Mesodermal cell (in vitro differentiated cells): ENCODE data around the gene PPP4R1.

Source experiments
- H3K27ac ChIP-seq: 2 replicates; pipeline ENCODE4 v1.7.0; 2013; ENCODE audit warnings: mild to moderate bottlenecking, low read depth, low read length, moderate library complexity; ENCODE audit not compliant: severe bottlenecking
- H3K36me3 ChIP-seq: 2 replicates; pipeline ENCODE4 v1.7.1; 2013; ENCODE audit warnings: mild to moderate bottlenecking, low read length, moderate library complexity; ENCODE audit not compliant: control insufficient read depth, insufficient read depth
- H3K4me1 ChIP-seq: one replicate; pipeline ENCODE4 v1.7.1; 2013; ENCODE audit warnings: mild to moderate bottlenecking, low read length; ENCODE audit not compliant: insufficient read depth, control insufficient read depth, poor library complexity, severe bottlenecking
- H3K4me3 ChIP-seq: 2 replicates; pipeline ENCODE4 v1.7.0; 2013; ENCODE audit warnings: low read length, control low read depth, mild to moderate bottlenecking; ENCODE audit not compliant: insufficient read depth, poor library complexity, severe bottlenecking; ENCODE audit errors: extremely low read depth
- H3K9me3 ChIP-seq: 2 replicates; pipeline ENCODE4 v1.7.1; 2013; ENCODE audit warnings: mild to moderate bottlenecking, low read length, moderate library complexity; ENCODE audit not compliant: control insufficient read depth
- WGBS, 2 experiments: methylation state at CpG; one replicate each; pipeline ENCODE4 v1.1.5; 2013; ENCODE audit warnings: missing lambda C conversion rate in 2 of 2; ENCODE audit not compliant: insufficient coverage in 2 of 2; 5-methylcytosine and 5-hydroxymethylcytosine counted together

The PPP4R1 gene

DNA sequence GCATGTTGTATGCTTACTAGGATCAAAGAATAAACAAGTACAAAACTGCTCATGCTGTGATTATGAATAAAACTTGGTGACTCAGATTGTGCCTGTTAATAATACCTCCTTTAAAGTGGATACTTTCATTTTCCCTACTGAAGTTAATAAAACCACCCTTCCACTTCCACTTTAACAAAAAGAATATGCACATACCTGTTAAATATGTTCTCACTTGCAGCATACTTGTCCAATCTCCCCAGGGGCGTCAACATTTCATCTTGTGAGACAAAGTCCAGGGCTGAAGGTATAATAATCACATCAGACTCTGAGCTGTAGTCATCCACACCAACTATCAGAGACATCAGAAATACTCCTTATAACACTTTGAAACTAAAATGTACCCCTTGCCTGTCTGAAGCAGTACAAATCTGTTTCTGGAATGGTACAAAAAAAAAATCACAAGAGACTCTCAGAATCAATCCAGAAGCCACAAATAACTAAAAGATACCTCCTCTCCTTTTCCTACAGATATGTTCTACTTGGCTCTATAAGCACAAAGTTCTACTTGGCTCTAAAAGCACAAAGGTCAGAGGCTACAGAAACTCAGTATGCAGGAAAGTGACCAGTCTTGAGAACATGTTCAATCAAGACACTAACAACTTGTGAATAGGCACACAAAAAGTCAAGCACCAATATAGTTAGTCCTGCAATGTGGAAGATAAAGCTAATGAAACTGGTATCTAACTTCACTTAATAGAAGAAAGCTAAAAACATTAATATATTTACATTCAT lies 19.3 kb downstream of the PPP4R1 start:
- Histone ChIP-seq H3K4me1 (no peaks in the 10 kb centered on the region), H3K36me3 (peaks cover 41% of the 10 kb centered on the region), H3K9me3 (no peaks in the 10 kb centered on the region), H3K4me3 (no peak overlapping the region), H3K27ac (no peak overlapping the region)
- 91 to 100% methylated on average over 1 of the region's 1 CpG for WGBS, 2 experiments

DNA sequence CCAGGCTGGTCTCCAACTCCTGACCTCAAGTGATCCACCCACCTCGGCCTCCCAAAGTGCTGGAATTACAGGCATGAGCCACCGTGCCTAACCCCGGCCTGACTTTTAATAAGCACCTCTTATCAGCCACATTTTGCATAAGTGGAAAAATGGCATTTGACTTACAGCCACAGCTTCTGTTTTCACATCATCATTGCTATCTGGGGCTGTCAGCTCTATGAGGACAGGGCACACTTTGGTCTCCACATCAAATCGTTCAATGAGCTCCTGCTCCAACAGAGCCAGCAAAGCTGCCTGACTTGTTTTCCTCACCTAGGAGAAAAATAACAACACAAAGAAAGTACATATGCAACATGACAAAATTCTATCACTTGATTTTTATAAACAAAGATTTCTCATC lies 26.4 kb downstream of the PPP4R1 start:
- Histone ChIP-seq H3K27ac (no peak overlapping the region), H3K9me3 (no peaks in the 10 kb centered on the region), H3K36me3 (peaks cover 68% of the 10 kb centered on the region), H3K4me1 (no peaks in the 10 kb centered on the region), H3K4me3 (no peak overlapping the region)
- 85 to 98% methylated on average over 3 to 4 of the region's 4 CpGs for WGBS, 2 experiments

DNA sequence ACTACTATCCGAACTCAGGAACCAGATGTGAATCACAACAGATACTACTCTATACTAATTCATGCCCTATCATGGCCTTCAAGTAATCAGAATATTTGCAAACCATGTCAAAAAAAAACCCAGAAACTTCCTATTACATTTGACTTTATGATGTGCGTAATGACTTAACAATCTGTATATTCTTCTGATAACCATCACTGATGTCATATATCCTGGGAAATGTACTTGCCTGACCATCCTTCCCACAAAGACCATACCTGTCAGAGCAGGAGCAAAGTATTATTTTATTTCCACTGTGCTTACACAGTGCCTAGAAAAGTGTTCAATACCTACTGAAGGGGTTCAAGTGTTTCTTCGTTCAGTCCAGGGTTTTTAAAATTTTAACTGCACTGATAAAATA lies 27.5 kb downstream of the PPP4R1 start:
- 100% methylated on average over 1 of the region's 3 CpGs for WGBS, 2 experiments
- H3K4me1 ChIP-seq = no peaks in the 10 kb centered on the region
- no peak overlapping the region for H3K27ac ChIP-seq
- no peaks in the 10 kb centered on the region for H3K9me3 ChIP-seq
- H3K36me3 ChIP-seq = peaks cover 71% of the 10 kb centered on the region
- no peak overlapping the region for H3K4me3 ChIP-seq

DNA sequence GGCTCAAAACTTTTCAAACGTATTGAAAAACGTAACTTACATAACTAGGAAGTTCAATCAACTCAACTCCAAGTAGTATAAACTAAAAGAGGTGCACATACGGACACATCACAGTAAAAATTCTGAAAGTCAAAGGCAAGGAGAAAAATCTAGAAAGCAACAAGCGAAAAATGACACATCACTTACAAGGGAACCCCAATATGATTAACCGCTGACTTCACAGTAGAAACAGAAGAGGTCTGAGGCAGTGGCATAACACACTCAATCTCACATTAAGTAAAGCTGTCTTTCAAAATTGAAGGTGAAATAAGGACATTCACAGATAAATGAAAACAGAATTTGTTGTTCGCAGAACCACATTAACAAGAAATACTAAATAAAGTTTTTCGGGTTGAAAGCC lies 32.7 kb downstream of the PPP4R1 start:
- H3K4me1 ChIP-seq = no peaks in the 10 kb centered on the region
- H3K9me3 ChIP-seq = no peaks in the 10 kb centered on the region
- H3K4me3 ChIP-seq = no peak overlapping the region
- no peak overlapping the region for H3K27ac ChIP-seq
- WGBS, 2 experiments = 100% methylated on average over 3 of the region's 7 CpGs; no CpG with 5 or more reads in 1 of the 2 experiments
- H3K36me3 ChIP-seq = peaks cover 51% of the 10 kb centered on the region

DNA sequence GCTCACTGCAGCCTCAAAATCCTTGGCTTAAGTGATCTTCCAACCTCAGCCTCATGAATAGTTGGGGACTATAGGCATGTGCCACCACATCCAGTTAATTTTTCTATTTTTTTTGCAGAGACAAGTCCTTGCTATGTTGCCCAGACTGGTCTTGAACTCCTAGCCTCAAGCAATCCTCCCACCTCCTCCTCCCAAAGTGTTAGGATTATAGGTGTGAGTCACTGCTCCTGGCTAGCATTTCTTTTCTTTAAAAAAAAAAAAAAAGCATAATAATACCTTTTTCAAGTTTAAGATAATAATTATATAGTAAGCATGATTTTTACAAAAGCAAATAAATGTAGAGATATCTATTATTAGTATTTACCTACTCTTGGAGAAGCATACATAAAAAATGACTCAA lies 36.1 kb downstream of the PPP4R1 start:
- H3K4me1 ChIP-seq = no peaks in the 10 kb centered on the region
- H3K36me3 ChIP-seq = peaks cover 56% of the 10 kb centered on the region
- no peak overlapping the region for H3K27ac ChIP-seq
- no peaks in the 10 kb centered on the region for H3K9me3 ChIP-seq
- no peak overlapping the region for H3K4me3 ChIP-seq

DNA sequence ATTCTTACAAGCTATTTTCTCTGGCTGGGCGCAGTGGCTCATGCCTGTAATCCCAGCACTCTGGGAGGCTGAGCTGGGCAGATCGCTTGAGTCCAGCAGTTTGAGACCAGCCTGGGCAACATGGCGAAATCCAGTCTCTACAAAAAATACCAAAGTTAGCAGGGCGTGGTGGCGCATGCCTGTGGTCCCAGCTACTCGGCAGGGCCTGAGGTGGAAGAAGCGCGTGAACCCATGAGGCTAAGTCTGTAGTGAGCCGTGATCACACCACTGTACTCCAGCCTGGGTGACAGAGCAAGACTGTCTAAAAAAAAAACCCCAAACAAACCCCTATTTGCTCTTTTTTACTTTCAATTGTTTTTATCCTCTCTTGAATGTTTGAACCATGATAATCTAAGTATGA lies 37.0 kb downstream of the PPP4R1 start:
- Histone ChIP-seq H3K9me3 (no peaks in the 10 kb centered on the region), H3K4me3 (no peak overlapping the region), H3K4me1 (no peaks in the 10 kb centered on the region), H3K36me3 (peaks cover 50% of the 10 kb centered on the region), H3K27ac (no peak overlapping the region)
- 86 to 95% methylated on average over 3 to 9 of the region's 9 CpGs for WGBS, 2 experiments

DNA sequence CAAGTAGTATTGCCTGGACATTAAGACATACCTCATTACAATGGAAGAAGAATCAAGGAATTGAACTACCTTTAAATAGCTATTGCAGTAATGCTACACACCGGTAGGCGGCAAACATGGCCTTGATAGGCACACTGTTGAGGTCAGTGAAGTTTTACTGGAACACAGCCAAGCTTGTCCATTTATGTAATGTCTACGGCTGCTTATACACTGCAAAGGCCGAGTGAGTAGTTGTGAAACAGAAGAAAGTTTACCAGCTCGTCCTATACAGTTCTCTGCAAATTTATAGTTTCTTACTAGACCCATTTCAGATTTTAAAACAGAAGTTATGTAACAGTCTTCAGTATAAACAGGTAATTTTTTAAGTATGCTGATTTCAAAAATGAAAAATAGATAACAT lies 38.8 kb downstream of the PPP4R1 start:
- 17 to 29% methylated on average over 2 of the region's 5 CpGs for WGBS, 2 experiments
- Histone ChIP-seq H3K4me1 (no peaks in the 10 kb centered on the region), H3K27ac (no peak overlapping the region), H3K9me3 (no peaks in the 10 kb centered on the region), H3K36me3 (peaks cover 45% of the 10 kb centered on the region), H3K4me3 (no peak overlapping the region)

DNA sequence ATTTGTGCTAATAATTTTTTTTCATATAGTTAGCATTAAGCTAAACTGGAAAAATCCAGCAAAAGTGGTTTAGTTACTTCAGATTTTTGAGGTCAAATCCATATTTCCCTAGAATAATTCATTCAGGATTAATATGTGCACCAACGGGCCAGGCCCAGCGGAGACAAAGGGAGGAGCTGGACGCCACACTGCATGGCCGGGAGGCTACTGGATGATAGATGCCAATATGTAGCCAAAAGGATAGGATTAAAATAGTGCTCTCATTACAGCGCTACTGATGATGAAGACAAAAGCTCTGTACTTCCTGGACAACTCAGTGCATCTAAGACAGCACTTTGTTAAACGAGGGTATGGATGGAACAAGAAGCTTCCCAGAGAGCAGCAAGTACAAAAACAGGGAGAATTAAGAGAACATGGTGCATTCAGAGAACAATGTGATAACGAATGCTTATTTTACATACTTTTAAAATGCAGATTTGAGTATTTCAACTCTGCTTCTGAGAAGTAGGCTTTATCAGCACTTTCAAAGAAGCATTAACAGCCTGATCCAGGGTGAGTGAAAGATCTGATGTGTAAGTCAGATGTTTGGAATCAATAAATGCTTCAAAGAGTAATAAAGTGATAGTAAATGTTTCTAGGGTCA lies 39.8 kb downstream of the PPP4R1 start:
- no peak overlapping the region for H3K27ac ChIP-seq
- H3K4me1 ChIP-seq = no peaks in the 10 kb centered on the region
- whole genome bisulfite sequencing, 2 experiments = 79 to 93% methylated on average over 6 of the region's 7 CpGs
- H3K36me3 ChIP-seq = peaks cover 48% of the 10 kb centered on the region
- H3K9me3 ChIP-seq = no peaks in the 10 kb centered on the region
- H3K4me3 ChIP-seq = no peak overlapping the region

DNA sequence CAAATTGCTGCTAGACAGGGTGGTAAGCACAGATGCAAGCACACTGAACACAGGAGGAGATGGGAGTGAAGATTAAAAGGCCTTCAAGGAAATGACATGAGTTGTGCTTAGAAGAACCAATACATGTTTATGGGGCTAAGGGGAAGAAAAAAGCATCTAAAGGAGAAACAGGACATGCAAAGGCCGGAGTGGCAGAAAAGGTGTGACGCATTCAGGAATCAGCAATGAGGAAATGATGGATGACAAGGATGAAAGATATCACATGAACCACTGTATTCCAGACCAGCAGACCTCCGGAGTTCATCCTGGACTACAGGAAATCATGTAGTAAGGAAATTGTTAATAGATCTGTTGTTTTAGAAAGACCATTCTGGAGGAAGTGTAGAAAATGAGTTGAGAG lies 42.8 kb downstream of the PPP4R1 start:
- peaks cover 77% of the 10 kb centered on the region for H3K36me3 ChIP-seq
- no peaks in the 10 kb centered on the region for H3K4me1 ChIP-seq
- no peaks in the 10 kb centered on the region for H3K9me3 ChIP-seq
- no peak overlapping the region for H3K4me3 ChIP-seq
- WGBS, 2 experiments = 100% methylated on average over 2 to 3 of the region's 3 CpGs
- no peak overlapping the region for H3K27ac ChIP-seq

DNA sequence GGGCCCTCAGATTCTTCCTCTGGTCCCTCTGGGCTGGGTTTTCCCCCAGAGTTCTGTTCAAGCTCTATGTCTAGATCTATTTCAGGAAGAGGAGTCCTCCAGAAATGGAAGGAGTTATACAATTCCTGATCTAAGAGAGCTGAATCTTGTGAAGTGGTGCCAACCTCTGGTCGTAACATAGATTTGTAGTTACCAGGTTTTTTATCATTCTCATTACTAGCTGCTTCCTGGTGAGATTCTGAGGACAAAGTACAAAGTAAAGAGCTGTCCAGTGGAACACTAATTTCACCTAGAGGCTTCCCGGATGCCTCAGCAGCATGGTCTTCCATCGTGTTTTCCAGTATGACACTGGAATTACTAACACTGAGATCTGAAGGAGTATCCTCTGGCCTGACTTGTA lies 44.1 kb downstream of the PPP4R1 start:
- Histone ChIP-seq H3K4me3 (no peak overlapping the region), H3K4me1 (no peaks in the 10 kb centered on the region), H3K27ac (no peak overlapping the region), H3K9me3 (no peaks in the 10 kb centered on the region), H3K36me3 (peaks cover 82% of the 10 kb centered on the region)
- WGBS, 2 experiments = 91 to 100% methylated on average over 2 to 3 of the region's 3 CpGs

DNA sequence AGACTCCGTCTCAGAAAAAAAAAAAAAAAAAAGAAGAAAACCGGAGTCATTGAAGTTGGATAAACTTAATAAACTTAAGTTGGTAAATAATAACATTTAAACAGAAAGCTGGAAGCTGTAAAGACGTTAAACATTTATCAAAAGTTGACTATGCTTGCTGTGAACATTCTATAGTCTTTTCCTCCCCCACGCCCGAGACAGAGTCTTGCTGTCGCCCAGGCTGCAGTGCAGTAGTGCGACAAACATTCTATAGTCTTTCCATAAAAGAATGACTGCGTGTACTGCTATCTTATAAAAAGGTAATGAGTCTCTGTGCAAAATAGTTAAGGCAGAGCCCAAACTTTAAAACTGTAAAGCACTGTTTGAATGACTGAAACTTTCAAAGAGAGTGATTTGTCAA lies 45.2 kb downstream of the PPP4R1 start:
- H3K4me3 ChIP-seq = no peak overlapping the region
- H3K27ac ChIP-seq = no peak overlapping the region
- H3K4me1 ChIP-seq = no peaks in the 10 kb centered on the region
- 83% methylated on average over 1 of the region's 8 CpGs; no CpG with 5 or more reads in 1 of the 2 experiments for whole genome bisulfite sequencing, 2 experiments
- H3K36me3 ChIP-seq = peaks cover 82% of the 10 kb centered on the region
- no peaks in the 10 kb centered on the region for H3K9me3 ChIP-seq
